ENCODE data around the gene ARHGAP10.

Gene ARHGAP10

GRCh38 chr4:148093065-148093464 is 361.2 kb downstream of the ARHGAP10 start:
- H3K27me3 ChIP-seq (replicated peaks; ENCODE audit: control insufficient read depth, insufficient read depth, low read length): no peaks in the 10 kb centered on the region
- no peak overlapping the region for H3K4me3 ChIP-seq (replicated peaks; ENCODE audit: low read depth, low read length)
- DNase-seq (ENCODE audit: extremely low read depth, insufficient read length): no peak
- TF ChIP-seq CTCF (IDR thresholded peaks at IDR 0.05; ENCODE audit: insufficient read depth, low read length, poor library complexity, severe bottlenecking): no peak
- no peaks in the 10 kb centered on the region for H3K36me3 ChIP-seq (ENCODE audit: control insufficient read depth, insufficient read depth, low read length)

- Histone ChIP-seq H3K4me3 (replicated peaks; ENCODE audit: low read depth, low read length) (no peak overlapping the region), H3K36me3 (ENCODE audit: control insufficient read depth, insufficient read depth, low read length) (no peaks in the 10 kb centered on the region), H3K27me3 (replicated peaks; ENCODE audit: control insufficient read depth, insufficient read depth, low read length) (no peaks in the 10 kb centered on the region)
- no peak for TF ChIP-seq CTCF (IDR thresholded peaks at IDR 0.05; ENCODE audit: insufficient read depth, low read length, poor library complexity, severe bottlenecking)
- DNase-seq (ENCODE audit: extremely low read depth, insufficient read length): no peak
These were observed 362.3 kb downstream of the ARHGAP10 start for GRCh38 chr4:148094149-148094548.

- Histone ChIP-seq H3K36me3 (ENCODE audit: control insufficient read depth, insufficient read depth, low read length) (no peaks in the 10 kb centered on the region), H3K4me3 (replicated peaks; ENCODE audit: low read depth, low read length) (no peak overlapping the region), H3K27me3 (replicated peaks; ENCODE audit: control insufficient read depth, insufficient read depth, low read length) (no peaks in the 10 kb centered on the region)
- DNase-seq (ENCODE audit: extremely low read depth, insufficient read length): no peak
- TF ChIP-seq CTCF (IDR thresholded peaks at IDR 0.05; ENCODE audit: insufficient read depth, low read length, poor library complexity, severe bottlenecking): no peak
These were observed 363.5 kb downstream of the ARHGAP10 start for GRCh38 chr4:148095346-148095923.

- Histone ChIP-seq H3K36me3 (ENCODE audit: control insufficient read depth, insufficient read depth, low read length) (no peaks in the 10 kb centered on the region), H3K4me3 (replicated peaks; ENCODE audit: low read depth, low read length) (no peak overlapping the region), H3K27me3 (replicated peaks; ENCODE audit: control insufficient read depth, insufficient read depth, low read length) (no peaks in the 10 kb centered on the region)
- TF ChIP-seq CTCF (IDR thresholded peaks at IDR 0.05; ENCODE audit: insufficient read depth, low read length, poor library complexity, severe bottlenecking): no peak
- DNase-seq (ENCODE audit: extremely low read depth, insufficient read length): no peak
These were observed 365.9 kb downstream of the ARHGAP10 start for GRCh38 chr4:148097801-148098200.

- no peak for TF ChIP-seq CTCF (IDR thresholded peaks at IDR 0.05; ENCODE audit: insufficient read depth, low read length, poor library complexity, severe bottlenecking)
- no peaks in the 10 kb centered on the region for H3K36me3 ChIP-seq (ENCODE audit: control insufficient read depth, insufficient read depth, low read length)
- no peak overlapping the region for H3K4me3 ChIP-seq (replicated peaks; ENCODE audit: low read depth, low read length)
- H3K27me3 ChIP-seq (replicated peaks; ENCODE audit: control insufficient read depth, insufficient read depth, low read length): no peaks in the 10 kb centered on the region
- DNase-seq (ENCODE audit: extremely low read depth, insufficient read length): no peak
These were observed 369.3 kb downstream of the ARHGAP10 start for GRCh38 chr4:148101235-148101634.

GRCh38 chr4:148101790-148102189 is 369.9 kb downstream of the ARHGAP10 start:
- Histone ChIP-seq H3K27me3 (replicated peaks; ENCODE audit: control insufficient read depth, insufficient read depth, low read length) (no peaks in the 10 kb centered on the region), H3K4me3 (replicated peaks; ENCODE audit: low read depth, low read length) (no peak overlapping the region), H3K36me3 (ENCODE audit: control insufficient read depth, insufficient read depth, low read length) (no peaks in the 10 kb centered on the region)
- DNase-seq (ENCODE audit: extremely low read depth, insufficient read length): no peak
- TF ChIP-seq CTCF (IDR thresholded peaks at IDR 0.05; ENCODE audit: insufficient read depth, low read length, poor library complexity, severe bottlenecking): no peak
